K562 (cell line): ENCODE measurements around the gene ZFYVE28. TPM values are rescaled to one million over a fixed set of nuclear protein-coding genes. Genes with fewer than 3 reads are reported as not detected.

ENCODE experiments used
- ARHGAP35 ChIP-seq: fragments of 450-650 bp; IDR thresholded peaks from 2 replicates; pipeline ENCODE4 v1.6.1; 2018; ENCODE audit not compliant: partially characterized antibody
- ESRRA ChIP-seq: fragments of 450-650 bp; IDR thresholded peaks from 2 replicates; pipeline ENCODE4 v1.6.1; 2014; ENCODE audit warnings: low read depth, mild to moderate bottlenecking, moderate library complexity, borderline replicate concordance
- KAT7 ChIP-seq: sonication (generic); formaldehyde crosslinking; IDR thresholded peaks from 2 replicates; pipeline ENCODE4 v1.8.0; 2022; ENCODE audit warnings: missing genetic modification reagents, mild to moderate bottlenecking, borderline replicate concordance
- KLF1 ChIP-seq: fragments of 450-650 bp; IDR thresholded peaks from 2 replicates; pipeline ENCODE4 v1.6.1; 2016; ENCODE audit warnings: missing genetic modification characterization, missing compliant biosample characterization
- MXI1 ChIP-seq: IDR thresholded peaks from 2 replicates; pipeline ENCODE4 v1.6.1; 2011; ENCODE audit warnings: low read depth, mild to moderate bottlenecking, improper control_type of control experiment, low read length
- SAP30 ChIP-seq: fragments of 200-600 bp; sonication (generic); IDR thresholded peaks from 2 replicates; pipeline ENCODE4 v1.6.1; 2012; ENCODE audit warnings: borderline replicate concordance, low read depth, mild to moderate bottlenecking, moderate library complexity, low read length, control low read depth, inconsistent platforms; ENCODE audit not compliant: insufficient read depth, poor library complexity, severe bottlenecking
- SP1 ChIP-seq: sonication (generic); formaldehyde crosslinking; IDR thresholded peaks from 2 replicates; pipeline ENCODE4 v1.8.1; 2022; ENCODE audit warnings: mild to moderate bottlenecking, missing genetic modification reagents
- THRAP3 ChIP-seq: fragments of 450-650 bp; IDR thresholded peaks from 2 replicates; pipeline ENCODE4 v1.6.1; 2016; ENCODE audit warnings: mild to moderate bottlenecking, inconsistent platforms, borderline replicate concordance
- TOE1 ChIP-seq, 2 experiments: fragments of 450-650 bp in 1 of 2; sonication (generic) in 1 of 2; formaldehyde crosslinking in 1 of 2; IDR thresholded peaks; 2 replicates each; pipeline versions ENCODE4 v1.7.1 to v1.8.0; 2016 to 2022; ENCODE audit warnings: borderline replicate concordance in 2 of 2, mild to moderate bottlenecking in 2 of 2, antibody characterized with exemption in 1 of 2, inconsistent platforms in 1 of 2, low read depth in 1 of 2, missing genetic modification reagents in 1 of 2, moderate library complexity in 1 of 2
- USF2 ChIP-seq: sonication (generic); formaldehyde crosslinking; IDR thresholded peaks from 2 replicates; pipeline ENCODE4 v1.5.0; 2020; ENCODE audit warnings: missing genetic modification reagents
- YY1 ChIP-seq, 3 experiments: IDR thresholded peaks; 2 replicates each; pipeline ENCODE4 v1.6.1; 2011; ENCODE audit warnings: low read length in 2 of 3, mild to moderate bottlenecking in 2 of 3, moderate library complexity in 2 of 3, borderline replicate concordance in 1 of 3, control low read depth in 1 of 3, low read depth in 1 of 3; ENCODE audit not compliant: insufficient read depth in 3 of 3, insufficient replicate concordance in 2 of 3, control insufficient read depth in 1 of 3, insufficient read length in 1 of 3; ENCODE audit errors: extremely low read depth in 1 of 3
- ZFP36 ChIP-seq: fragments of 150-350 bp; IDR thresholded peaks from 2 replicates; pipeline ENCODE4 v1.6.1; 2018; ENCODE audit warnings: low read length, low read depth; ENCODE audit not compliant: partially characterized antibody
- ZNF518B ChIP-seq: fragments of 250-450 bp; sonication (Bioruptor Pico); IDR thresholded peaks from 2 replicates; pipeline ENCODE4 v1.5.0; 2021; ENCODE audit warnings: mild to moderate bottlenecking, moderate library complexity
- ZNF609 ChIP-seq: sonication (generic); formaldehyde crosslinking; IDR thresholded peaks from 2 replicates; pipeline ENCODE4 v1.8.1; 2023; ENCODE audit warnings: missing genetic modification reagents, mild to moderate bottlenecking, borderline replicate concordance
- ZNF668 ChIP-seq: fragments of 250-450 bp; sonication (Bioruptor Pico); IDR thresholded peaks from 2 replicates; pipeline ENCODE4 v1.8.0; 2022; ENCODE audit warnings: mild to moderate bottlenecking, inconsistent platforms
- polyA plus RNA-seq, 8 experiments: library from polyadenylated mRNA; depleted of rRNA in 4 of 8; stranded (reverse) in 5 of 8; unstranded in 3 of 8; fragments of >200 nt; fragmentation: Nextera tagmentation in 2 of 8; fragmentation: Illumina TruSeq in 1 of 8; extraction: Ambion mirVana in 2 of 8; extraction: Trizol in 1 of 8; gene quantifications; 2 replicates each; pipeline versions ENCODE4 v1.2.1 to v1.2.3, GENCODE V29; 2011 to 2014; ENCODE audit warnings: inconsistent platforms in 1 of 8, missing spikeins in 1 of 8
- total RNA-seq, 7 experiments: library from RNA; depleted of rRNA in 6 of 7; stranded (reverse); fragments of >200 nt in 6 of 7; fragmentation: Illumina TruSeq in 2 of 7; extraction: Trizol in 2 of 7; gene quantifications; 2 replicates each; pipeline versions ENCODE4 v1.2.1 to v1.2.3, GENCODE V29; 2011 to 2021; ENCODE audit warnings: low replicate concordance in 1 of 7

Gene ZFYVE28
- total and polyA plus RNA-seq, 9 of the 15 experiments (the other 6 are each of a cell fraction or from before 2014, with no cell fraction given): 1.3 to 24.8 (median 8.9) TPM

- TF ChIP-seq SAP30: peak; percentile 69
- peak; percentile 21 for TF ChIP-seq ARHGAP35
- TF ChIP-seq YY1 (IDR thresholded peaks at IDR 0.05; ENCODE audit: borderline replicate concordance in 1 of 3, control insufficient read depth in 1 of 3, extremely low read depth in 1 of 3, insufficient read depth in 3 of 3, insufficient read length in 1 of 3, insufficient replicate concordance in 2 of 3, low read depth in 1 of 3, low read length in 2 of 3): no peak
- TF ChIP-seq TOE1 (IDR thresholded peaks at IDR 0.05; ENCODE audit: borderline replicate concordance): peak; percentile 31; the same call in 1 of the 2 replicates
- TF ChIP-seq TOE1 (CRISPR knock-in tag; IDR thresholded peaks at IDR 0.05; ENCODE audit: borderline replicate concordance, low read depth): no peak
- no peak for TF ChIP-seq ZNF518B (CRISPR knock-in tag)
- TF ChIP-seq THRAP3: no peak
- TF ChIP-seq MXI1: no peak
- TF ChIP-seq ZNF668 (CRISPR knock-in tag): no peak
- 0 out of 2 replicates have a peak, but pooled peaks have one; percentile 47 for TF ChIP-seq KAT7 (CRISPR knock-in tag)
- 0 out of 2 replicates have a peak, but pooled peaks have one; percentile 41 for TF ChIP-seq SP1
- TF ChIP-seq ESRRA: peak; percentile 62; the same call in 1 of the 2 replicates
- TF ChIP-seq ZFP36: peak; percentile 25
- 0 out of 2 replicates have a peak, but pooled peaks have one; percentile 24 for TF ChIP-seq USF2 (CRISPR knock-in tag)
- TF ChIP-seq KLF1 (tag): 0 out of 2 replicates have a peak, but pooled peaks have one; percentile 48
- TF ChIP-seq ZNF609 (CRISPR knock-in tag): no peak
Observed at GRCh38 chr4:2402048-2402842, 16.2 kb downstream of the ZFYVE28 start (continued).
